Measurements from ENCODE around the gene LAMA2. TPM values are rescaled to one million over a fixed set of nuclear protein-coding genes. Genes with fewer than 3 reads are reported as not detected.

Gene LAMA2
- total and polyA plus RNA-seq, 2 experiments from 2014 or later = 0.91 to 6.4 TPM

DNA sequence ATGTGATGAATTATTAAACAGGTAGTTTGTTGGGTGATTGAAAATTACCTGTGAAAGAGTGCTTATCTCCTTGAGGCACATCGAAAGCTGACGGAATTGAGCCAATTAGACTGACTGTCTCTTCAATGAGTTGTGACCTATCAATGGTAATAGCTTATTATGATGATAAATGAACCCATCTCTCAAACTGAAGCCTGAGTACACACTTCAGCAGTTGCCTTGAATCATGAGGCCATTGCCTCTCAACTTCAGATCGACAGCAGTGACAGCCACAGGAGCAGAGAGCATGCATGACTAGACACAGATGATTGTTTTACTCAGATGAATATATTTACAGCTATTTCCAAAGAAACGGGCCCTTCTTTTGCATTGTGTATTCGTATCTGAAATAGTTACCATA is 323.9 kb downstream of the LAMA2 start (continued):
- TF ChIP-seq, protein P1, sequence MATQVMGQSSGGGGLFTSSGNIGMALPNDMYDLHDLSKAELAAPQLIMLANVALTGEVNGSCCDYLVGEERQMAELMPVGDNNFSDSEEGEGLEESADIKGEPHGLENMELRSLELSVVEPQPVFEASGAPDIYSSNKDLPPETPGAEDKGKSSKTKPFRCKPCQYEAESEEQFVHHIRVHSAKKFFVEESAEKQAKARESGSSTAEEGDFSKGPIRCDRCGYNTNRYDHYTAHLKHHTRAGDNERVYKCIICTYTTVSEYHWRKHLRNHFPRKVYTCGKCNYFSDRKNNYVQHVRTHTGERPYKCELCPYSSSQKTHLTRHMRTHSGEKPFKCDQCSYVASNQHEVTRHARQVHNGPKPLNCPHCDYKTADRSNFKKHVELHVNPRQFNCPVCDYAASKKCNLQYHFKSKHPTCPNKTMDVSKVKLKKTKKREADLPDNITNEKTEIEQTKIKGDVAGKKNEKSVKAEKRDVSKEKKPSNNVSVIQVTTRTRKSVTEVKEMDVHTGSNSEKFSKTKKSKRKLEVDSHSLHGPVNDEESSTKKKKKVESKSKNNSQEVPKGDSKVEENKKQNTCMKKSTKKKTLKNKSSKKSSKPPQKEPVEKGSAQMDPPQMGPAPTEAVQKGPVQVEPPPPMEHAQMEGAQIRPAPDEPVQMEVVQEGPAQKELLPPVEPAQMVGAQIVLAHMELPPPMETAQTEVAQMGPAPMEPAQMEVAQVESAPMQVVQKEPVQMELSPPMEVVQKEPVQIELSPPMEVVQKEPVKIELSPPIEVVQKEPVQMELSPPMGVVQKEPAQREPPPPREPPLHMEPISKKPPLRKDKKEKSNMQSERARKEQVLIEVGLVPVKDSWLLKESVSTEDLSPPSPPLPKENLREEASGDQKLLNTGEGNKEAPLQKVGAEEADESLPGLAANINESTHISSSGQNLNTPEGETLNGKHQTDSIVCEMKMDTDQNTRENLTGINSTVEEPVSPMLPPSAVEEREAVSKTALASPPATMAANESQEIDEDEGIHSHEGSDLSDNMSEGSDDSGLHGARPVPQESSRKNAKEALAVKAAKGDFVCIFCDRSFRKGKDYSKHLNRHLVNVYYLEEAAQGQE (IDR thresholded peaks at IDR 0.05; ENCODE audit: unreplicated experiment) = no peak
- TF ChIP-seq CREB1 (CRISPR knock-in tag; IDR thresholded peaks at IDR 0.05; ENCODE audit: low read depth) = no peak
- TF ChIP-seq, protein P2, sequence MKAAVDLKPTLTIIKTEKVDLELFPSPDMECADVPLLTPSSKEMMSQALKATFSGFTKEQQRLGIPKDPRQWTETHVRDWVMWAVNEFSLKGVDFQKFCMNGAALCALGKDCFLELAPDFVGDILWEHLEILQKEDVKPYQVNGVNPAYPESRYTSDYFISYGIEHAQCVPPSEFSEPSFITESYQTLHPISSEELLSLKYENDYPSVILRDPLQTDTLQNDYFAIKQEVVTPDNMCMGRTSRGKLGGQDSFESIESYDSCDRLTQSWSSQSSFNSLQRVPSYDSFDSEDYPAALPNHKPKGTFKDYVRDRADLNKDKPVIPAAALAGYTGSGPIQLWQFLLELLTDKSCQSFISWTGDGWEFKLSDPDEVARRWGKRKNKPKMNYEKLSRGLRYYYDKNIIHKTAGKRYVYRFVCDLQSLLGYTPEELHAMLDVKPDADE (IDR thresholded peaks at IDR 0.05) = no peak
- no peak for TF ChIP-seq ZNF114 (CRISPR knock-in tag; IDR thresholded peaks at IDR 0.05)
- no peak for TF ChIP-seq JUNB (IDR thresholded peaks at IDR 0.05; ENCODE audit: unreplicated experiment)
- TF ChIP-seq ZNF331 (CRISPR knock-in tag; IDR thresholded peaks at IDR 0.05; ENCODE audit: low read depth) = no peak
- TF ChIP-seq, protein P3, sequence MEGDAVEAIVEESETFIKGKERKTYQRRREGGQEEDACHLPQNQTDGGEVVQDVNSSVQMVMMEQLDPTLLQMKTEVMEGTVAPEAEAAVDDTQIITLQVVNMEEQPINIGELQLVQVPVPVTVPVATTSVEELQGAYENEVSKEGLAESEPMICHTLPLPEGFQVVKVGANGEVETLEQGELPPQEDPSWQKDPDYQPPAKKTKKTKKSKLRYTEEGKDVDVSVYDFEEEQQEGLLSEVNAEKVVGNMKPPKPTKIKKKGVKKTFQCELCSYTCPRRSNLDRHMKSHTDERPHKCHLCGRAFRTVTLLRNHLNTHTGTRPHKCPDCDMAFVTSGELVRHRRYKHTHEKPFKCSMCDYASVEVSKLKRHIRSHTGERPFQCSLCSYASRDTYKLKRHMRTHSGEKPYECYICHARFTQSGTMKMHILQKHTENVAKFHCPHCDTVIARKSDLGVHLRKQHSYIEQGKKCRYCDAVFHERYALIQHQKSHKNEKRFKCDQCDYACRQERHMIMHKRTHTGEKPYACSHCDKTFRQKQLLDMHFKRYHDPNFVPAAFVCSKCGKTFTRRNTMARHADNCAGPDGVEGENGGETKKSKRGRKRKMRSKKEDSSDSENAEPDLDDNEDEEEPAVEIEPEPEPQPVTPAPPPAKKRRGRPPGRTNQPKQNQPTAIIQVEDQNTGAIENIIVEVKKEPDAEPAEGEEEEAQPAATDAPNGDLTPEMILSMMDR (conservative IDR thresholded peaks at IDR 0.05; ENCODE audit: low read depth in 2 of 2) = no peak
- no peak for TF ChIP-seq POLR2AphosphoS5 (IDR thresholded peaks at IDR 0.05; ENCODE audit: low read depth)

DNA sequence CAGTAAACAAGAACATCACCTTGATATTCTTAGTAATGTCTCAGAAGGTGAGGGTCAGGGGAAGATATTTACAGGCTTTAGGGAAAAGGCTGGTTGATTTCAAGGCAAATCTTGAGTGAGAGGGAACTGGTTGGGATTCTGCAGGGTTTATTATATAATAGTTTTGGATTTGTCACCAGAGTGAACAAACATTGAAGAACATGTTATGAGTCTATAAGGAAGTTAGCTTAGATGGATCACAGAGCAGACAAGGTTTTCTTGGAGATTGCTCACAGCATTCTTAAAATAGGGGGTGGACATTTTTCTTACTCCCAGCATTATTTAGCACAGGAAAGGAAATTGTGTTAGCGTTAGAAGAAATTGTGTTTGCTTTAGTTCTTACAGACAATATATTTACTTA is 324.9 kb downstream of the LAMA2 start:
- H3K9me3 Mint-ChIP-seq = no peaks in the 10 kb centered on the region
- TF ChIP-seq ZNF114 (CRISPR knock-in tag; IDR thresholded peaks at IDR 0.05) (no peak), CREB1 (CRISPR knock-in tag; IDR thresholded peaks at IDR 0.05; ENCODE audit: low read depth) (no peak), POLR2AphosphoS5 (IDR thresholded peaks at IDR 0.05; ENCODE audit: low read depth) (no peak), EZH2phosphoT487 (IDR thresholded peaks at IDR 0.05; ENCODE audit: unreplicated experiment) (no peak)
- TF ChIP-seq, protein P4, sequence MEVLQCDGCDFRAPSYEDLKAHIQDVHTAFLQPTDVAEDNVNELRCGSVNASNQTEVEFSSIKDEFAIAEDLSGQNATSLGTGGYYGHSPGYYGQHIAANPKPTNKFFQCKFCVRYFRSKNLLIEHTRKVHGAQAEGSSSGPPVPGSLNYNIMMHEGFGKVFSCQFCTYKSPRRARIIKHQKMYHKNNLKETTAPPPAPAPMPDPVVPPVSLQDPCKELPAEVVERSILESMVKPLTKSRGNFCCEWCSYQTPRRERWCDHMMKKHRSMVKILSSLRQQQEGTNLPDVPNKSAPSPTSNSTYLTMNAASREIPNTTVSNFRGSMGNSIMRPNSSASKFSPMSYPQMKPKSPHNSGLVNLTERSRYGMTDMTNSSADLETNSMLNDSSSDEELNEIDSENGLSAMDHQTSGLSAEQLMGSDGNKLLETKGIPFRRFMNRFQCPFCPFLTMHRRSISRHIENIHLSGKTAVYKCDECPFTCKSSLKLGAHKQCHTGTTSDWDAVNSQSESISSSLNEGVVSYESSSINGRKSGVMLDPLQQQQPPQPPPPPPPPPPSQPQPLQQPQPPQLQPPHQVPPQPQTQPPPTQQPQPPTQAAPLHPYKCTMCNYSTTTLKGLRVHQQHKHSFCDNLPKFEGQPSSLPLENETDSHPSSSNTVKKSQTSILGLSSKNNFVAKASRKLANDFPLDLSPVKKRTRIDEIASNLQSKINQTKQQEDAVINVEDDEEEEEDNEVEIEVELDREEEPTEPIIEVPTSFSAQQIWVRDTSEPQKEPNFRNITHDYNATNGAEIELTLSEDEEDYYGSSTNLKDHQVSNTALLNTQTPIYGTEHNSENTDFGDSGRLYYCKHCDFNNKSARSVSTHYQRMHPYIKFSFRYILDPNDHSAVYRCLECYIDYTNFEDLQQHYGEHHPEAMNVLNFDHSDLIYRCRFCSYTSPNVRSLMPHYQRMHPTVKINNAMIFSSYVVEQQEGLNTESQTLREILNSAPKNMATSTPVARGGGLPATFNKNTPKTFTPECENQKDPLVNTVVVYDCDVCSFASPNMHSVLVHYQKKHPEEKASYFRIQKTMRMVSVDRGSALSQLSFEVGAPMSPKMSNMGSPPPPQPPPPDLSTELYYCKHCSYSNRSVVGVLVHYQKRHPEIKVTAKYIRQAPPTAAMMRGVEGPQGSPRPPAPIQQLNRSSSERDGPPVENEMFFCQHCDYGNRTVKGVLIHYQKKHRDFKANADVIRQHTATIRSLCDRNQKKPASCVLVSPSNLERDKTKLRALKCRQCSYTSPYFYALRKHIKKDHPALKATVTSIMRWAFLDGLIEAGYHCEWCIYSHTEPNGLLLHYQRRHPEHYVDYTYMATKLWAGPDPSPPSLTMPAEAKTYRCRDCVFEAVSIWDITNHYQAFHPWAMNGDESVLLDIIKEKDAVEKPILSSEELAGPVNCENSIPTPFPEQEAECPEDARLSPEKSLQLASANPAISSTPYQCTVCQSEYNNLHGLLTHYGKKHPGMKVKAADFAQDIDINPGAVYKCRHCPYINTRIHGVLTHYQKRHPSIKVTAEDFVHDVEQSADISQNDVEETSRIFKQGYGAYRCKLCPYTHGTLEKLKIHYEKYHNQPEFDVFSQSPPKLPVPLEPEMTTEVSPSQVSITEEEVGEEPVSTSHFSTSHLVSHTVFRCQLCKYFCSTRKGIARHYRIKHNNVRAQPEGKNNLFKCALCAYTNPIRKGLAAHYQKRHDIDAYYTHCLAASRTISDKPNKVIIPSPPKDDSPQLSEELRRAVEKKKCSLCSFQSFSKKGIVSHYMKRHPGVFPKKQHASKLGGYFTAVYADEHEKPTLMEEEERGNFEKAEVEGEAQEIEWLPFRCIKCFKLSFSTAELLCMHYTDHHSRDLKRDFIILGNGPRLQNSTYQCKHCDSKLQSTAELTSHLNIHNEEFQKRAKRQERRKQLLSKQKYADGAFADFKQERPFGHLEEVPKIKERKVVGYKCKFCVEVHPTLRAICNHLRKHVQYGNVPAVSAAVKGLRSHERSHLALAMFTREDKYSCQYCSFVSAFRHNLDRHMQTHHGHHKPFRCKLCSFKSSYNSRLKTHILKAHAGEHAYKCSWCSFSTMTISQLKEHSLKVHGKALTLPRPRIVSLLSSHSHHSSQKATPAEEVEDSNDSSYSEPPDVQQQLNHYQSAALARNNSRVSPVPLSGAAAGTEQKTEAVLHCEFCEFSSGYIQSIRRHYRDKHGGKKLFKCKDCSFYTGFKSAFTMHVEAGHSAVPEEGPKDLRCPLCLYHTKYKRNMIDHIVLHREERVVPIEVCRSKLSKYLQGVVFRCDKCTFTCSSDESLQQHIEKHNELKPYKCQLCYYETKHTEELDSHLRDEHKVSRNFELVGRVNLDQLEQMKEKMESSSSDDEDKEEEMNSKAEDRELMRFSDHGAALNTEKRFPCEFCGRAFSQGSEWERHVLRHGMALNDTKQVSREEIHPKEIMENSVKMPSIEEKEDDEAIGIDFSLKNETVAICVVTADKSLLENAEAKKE (CRISPR knock-in tag; IDR thresholded peaks at IDR 0.05) = no peak
- Histone ChIP-seq H3K27ac (ENCODE audit: low read depth) (no peak overlapping the region), H3K27me3 (ENCODE audit: insufficient read depth) (no peaks in the 10 kb centered on the region), H3K36me3 (ENCODE audit: insufficient read depth) (no peaks in the 10 kb centered on the region), H2AFZ (no peak overlapping the region), H3K4me3 (no peak overlapping the region), H3K4me2 (no peak overlapping the region), H3K9me2 (ENCODE audit: insufficient read depth) (no peaks in the 10 kb centered on the region), H3F3A (replicated peaks; ENCODE audit: low read depth) (no peaks in the 10 kb centered on the region), H4K20me1 (replicated peaks; ENCODE audit: insufficient read depth) (no peaks in the 10 kb centered on the region), H3K4me1 (ENCODE audit: insufficient read depth) (no peaks in the 10 kb centered on the region), H3K79me2 (replicated peaks; ENCODE audit: insufficient read depth) (no peaks in the 10 kb centered on the region)
- H3K4me1 Mint-ChIP-seq = peaks cover 6% of the 10 kb centered on the region; the same call in 2 of the 3 replicates
- no peak for DNase-seq (ENCODE audit: low spot score)
- H3K4me3 Mint-ChIP-seq = no peak overlapping the region
- no peak overlapping the region for H3K27ac Mint-ChIP-seq
- no peak for ATAC-seq
- H3K36me3 Mint-ChIP-seq (ENCODE audit: low read depth) = no peaks in the 10 kb centered on the region
- H3K27me3 Mint-ChIP-seq (ENCODE audit: insufficient read depth, low read depth, poor library complexity) = no peaks in the 10 kb centered on the region
